Stomach (tissue), 9 donors: ENCODE results near the gene VEZF1. TPM values are rescaled to one million over a fixed set of nuclear protein-coding genes. Genes with fewer than 3 reads are reported as not detected.
"Not testable (repeated sequence)": the region's sequence is repeated elsewhere in the genome, so short reads cannot be mapped to it uniquely, and the experiment has no call there.

Experiments
- DNase-seq, 2 donors: peaks; one replicate each; pipeline versions ENCODE4 v3.0.0 to v3.0.0-alpha.2; 2013 to 2019
- H3K27ac ChIP-seq, 5 donors: fragments of 200-600 bp in 4 of 5; sonication (generic) in 4 of 5; one replicate each; pipeline ENCODE4 v1.5.1; 2013 to 2019; ENCODE audit warnings: mild to moderate bottlenecking in 1 of 5, moderate library complexity in 1 of 5
- H3K27me3 ChIP-seq, 3 donors: fragments of 200-600 bp; sonication (generic); one replicate each; pipeline ENCODE4 v1.5.1; 2017 to 2019; ENCODE audit warnings: mixed run types in 1 of 3
- H3K36me3 ChIP-seq, 4 donors: fragments of 200-600 bp; sonication (generic); 1 replicate in 3 of 4; 2 replicates in 1 of 4; pipeline ENCODE4 v1.5.1; 2016 to 2019
- H3K4me1 ChIP-seq, 4 donors: fragments of 200-600 bp; sonication (generic); one replicate each; pipeline ENCODE4 v1.5.1; 2016 to 2019
- H3K4me3 ChIP-seq, 4 donors: fragments of 200-600 bp; sonication (generic) in 3 of 4; one replicate each; pipeline ENCODE4 v1.5.1; 2016 to 2019; ENCODE audit warnings: mild to moderate bottlenecking in 1 of 4
- H3K9me3 ChIP-seq, 4 donors: fragments of 200-600 bp; sonication (generic); one replicate each; pipeline ENCODE4 v1.5.1; 2016 to 2019
- EP300 ChIP-seq: sonication (generic); formaldehyde crosslinking; IDR thresholded peaks from one replicate; pipeline ENCODE4 v1.6.1; 2017; ENCODE audit warnings: antibody characterized with exemption
- POLR2A ChIP-seq, 4 donors: fragments of 450-650 bp; IDR thresholded peaks; one replicate each; pipeline ENCODE4 v1.6.1; 2016; ENCODE audit warnings: antibody characterized with exemption in 4 of 4, control low read depth in 2 of 4, mild to moderate bottlenecking in 1 of 4, moderate library complexity in 1 of 4
- POLR2AphosphoS5 ChIP-seq, 3 donors: sonication (generic); formaldehyde crosslinking; IDR thresholded peaks; one replicate each; pipeline ENCODE4 v1.6.1; 2016; ENCODE audit warnings: antibody characterized with exemption in 3 of 3
- WGBS, 5 donors: extraction: QIAGEN DNeasy Blood & Tissue Kit in 3 of 5; methylation state at CpG; one replicate each; pipeline versions ENCODE4 v1.1.5 to v1.1.7; 2013 to 2018; 5-methylcytosine and 5-hydroxymethylcytosine counted together
- intact Hi-C: fragments of 100-400 bp; cut with DNase I; formaldehyde crosslinking; loops from one replicate; pipeline ENCODE4 v1.15.1; 2023; ENCODE audit warnings: low total_unique reads
- polyA plus RNA-seq, 3 donors: library from polyadenylated mRNA; stranded (reverse); fragments of 200-250 nt; gene quantifications; one replicate each; pipeline ENCODE4 v1.2.3, GENCODE V29; 2013
- total RNA-seq, 5 donors: library from RNA; depleted of rRNA; stranded (reverse); fragments of >200 nt; gene quantifications; one replicate each; pipeline versions ENCODE4 v1.1.0 to v1.2.3, GENCODE V29; 2014 to 2016
- TF ChIP-seq, protein P1 (sequence below), 7 experiments: fragments of 450-650 bp in 4 of 7; fragments of 200-600 bp in 3 of 7; sonication (generic) in 3 of 7; IDR thresholded peaks; one replicate each; pipeline ENCODE4 v1.5.1; 2016 to 2019; ENCODE audit warnings: antibody characterized with exemption in 7 of 7, control low read depth in 2 of 7, mild to moderate bottlenecking in 1 of 7
- donor health status: healthy with polysubstance abuse.
- donor health status: Bipolar disorder and iron deficiency.
- donor health status: healthy.

Gene VEZF1
- total and polyA plus RNA-seq, 8 donors, result 7.8 to 103 (median 24.1) TPM

DNA sequence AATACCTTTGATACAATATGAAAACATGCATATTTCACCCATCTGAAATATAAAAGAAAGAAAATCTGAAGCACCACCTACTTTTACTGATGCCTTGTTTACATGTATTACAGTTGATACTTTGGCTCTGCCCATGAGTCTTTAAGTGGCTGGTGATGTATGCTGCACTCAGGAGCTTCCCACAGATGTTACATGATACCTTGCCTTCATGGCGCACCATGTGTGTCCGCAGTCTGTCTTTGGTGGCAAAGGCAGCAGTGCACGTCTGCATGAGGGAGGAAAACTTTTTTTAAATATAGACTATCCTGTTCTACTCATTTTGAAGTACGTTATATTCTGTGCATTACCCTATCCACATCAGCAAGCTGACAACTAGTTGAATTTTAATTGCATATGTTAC lies 7.5 kb downstream of the VEZF1 start:
- H3K27ac ChIP-seq, result no peak overlapping the region
- no peak overlapping the region for H3K4me3 ChIP-seq
- peaks cover 53 to 78% (median 75%) of the 10 kb centered on the region in 4 donors for H3K36me3 ChIP-seq
- DNase-seq, result no peak
- peaks cover 33 to 73% (median 58%) of the 10 kb centered on the region in 4 donors for H3K4me1 ChIP-seq
- 71 to 87% (median 86%) methylated on average over 4 of the region's 4 CpGs for WGBS, 5 donors
- no peaks in the 10 kb centered on the region for H3K27me3 ChIP-seq
- H3K9me3 ChIP-seq, result no peaks in the 10 kb centered on the region
- intact Hi-C loops, result no loop called here
- no peak for TF ChIP-seq POLR2AphosphoS5 (IDR thresholded peaks at IDR 0.05)
- TF ChIP-seq, protein P1, sequence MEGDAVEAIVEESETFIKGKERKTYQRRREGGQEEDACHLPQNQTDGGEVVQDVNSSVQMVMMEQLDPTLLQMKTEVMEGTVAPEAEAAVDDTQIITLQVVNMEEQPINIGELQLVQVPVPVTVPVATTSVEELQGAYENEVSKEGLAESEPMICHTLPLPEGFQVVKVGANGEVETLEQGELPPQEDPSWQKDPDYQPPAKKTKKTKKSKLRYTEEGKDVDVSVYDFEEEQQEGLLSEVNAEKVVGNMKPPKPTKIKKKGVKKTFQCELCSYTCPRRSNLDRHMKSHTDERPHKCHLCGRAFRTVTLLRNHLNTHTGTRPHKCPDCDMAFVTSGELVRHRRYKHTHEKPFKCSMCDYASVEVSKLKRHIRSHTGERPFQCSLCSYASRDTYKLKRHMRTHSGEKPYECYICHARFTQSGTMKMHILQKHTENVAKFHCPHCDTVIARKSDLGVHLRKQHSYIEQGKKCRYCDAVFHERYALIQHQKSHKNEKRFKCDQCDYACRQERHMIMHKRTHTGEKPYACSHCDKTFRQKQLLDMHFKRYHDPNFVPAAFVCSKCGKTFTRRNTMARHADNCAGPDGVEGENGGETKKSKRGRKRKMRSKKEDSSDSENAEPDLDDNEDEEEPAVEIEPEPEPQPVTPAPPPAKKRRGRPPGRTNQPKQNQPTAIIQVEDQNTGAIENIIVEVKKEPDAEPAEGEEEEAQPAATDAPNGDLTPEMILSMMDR (IDR thresholded peaks at IDR 0.05), result no peak
- no peak for TF ChIP-seq POLR2A (IDR thresholded peaks at IDR 0.05)
- TF ChIP-seq EP300, result no peak

DNA sequence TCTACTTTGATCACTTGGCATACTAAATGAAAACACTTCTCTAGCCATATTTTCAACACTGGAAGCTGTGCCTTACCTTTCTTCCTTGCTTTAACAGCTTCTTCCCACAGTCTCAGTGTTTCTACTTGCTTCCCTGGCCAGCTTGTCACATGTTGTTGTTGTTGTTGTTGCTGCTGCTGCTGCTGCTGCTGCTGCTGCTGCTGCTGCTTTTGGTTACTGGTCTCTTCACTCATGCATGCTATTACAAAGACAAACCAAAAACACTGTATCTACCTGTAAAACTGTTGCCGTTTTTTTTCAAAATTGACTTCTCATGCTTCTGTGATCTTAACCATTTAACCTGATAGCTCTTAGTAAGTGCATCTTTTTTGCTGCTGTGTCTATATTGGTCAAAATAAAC lies 9.0 kb downstream of the VEZF1 start:
- H3K4me1 ChIP-seq, result peaks cover 27 to 72% (median 54%) of the 10 kb centered on the region in 4 donors
- TF ChIP-seq EP300, result no peak
- TF ChIP-seq, protein P1 (IDR thresholded peaks at IDR 0.05), result no peak
- TF ChIP-seq POLR2A (IDR thresholded peaks at IDR 0.05), result no peak
- no peak for TF ChIP-seq POLR2AphosphoS5 (IDR thresholded peaks at IDR 0.05)

DNA sequence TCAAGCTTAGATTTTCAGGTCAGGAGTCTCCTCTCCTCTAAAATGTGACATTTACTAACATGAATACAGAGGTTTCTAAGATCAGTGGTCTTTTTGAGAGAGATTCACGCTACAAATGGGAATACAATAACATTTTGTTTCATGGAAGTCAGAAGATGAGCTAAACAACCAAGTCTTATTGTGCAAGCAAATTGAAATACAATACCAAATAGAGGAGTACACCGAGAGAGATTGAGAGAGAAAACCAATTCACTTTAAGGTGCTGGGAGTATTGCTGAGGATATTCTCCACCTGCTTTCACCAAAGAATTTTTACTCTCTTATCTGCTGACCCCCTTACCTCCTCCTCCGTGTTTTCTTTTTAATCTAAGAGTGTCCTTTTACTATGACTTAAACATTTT lies 11.5 kb downstream of the VEZF1 start:
- H3K27ac ChIP-seq, result no peak overlapping the region

More for the DNA sequence above, 9.0 kb downstream of the VEZF1 start:
- Histone ChIP-seq H3K27ac (no peak overlapping the region), H3K4me3 (no peak overlapping the region), H3K9me3 (no peaks in the 10 kb centered on the region), H3K36me3 (peaks cover 62 to 93% (median 89%) of the 10 kb centered on the region in 4 donors), H3K27me3 (no peaks in the 10 kb centered on the region)
- intact Hi-C loops, result no loop called here
- no peak for DNase-seq
- WGBS, 5 donors, result 33 to 87% (median 81%) methylated on average over 1 of the region's 1 CpG

DNA sequence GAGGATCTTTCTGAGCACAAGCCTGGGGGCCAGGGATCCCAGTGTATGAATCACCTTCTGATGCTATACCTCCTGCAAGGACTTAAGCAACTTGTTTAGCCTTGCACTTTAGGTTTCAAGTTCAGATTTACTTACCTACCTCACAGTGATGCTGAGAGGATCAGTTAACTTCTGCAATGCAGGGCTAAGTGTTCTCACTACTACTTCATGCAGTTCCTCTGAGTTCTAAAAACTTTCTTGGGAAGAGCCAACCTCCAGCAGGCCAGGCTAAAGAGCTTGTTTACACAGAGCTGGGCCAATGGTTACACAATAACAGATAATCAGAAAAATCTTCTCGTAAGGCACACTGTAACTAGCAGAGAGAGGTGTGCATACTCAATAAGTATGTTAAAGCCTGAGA lies 13.0 kb downstream of the VEZF1 start:
- DNase-seq, result no peak
- H3K4me1 ChIP-seq, result peaks cover 14 to 32% (median 24%) of the 10 kb centered on the region in 4 donors
- no peak overlapping the region for H3K4me3 ChIP-seq
- H3K27ac ChIP-seq, result peak overlapping the region in 3 of 5 donors; percentile 19 to 56 (median 39)
- peaks cover 58 to 84% (median 79%) of the 10 kb centered on the region in 4 donors for H3K36me3 ChIP-seq
- H3K27me3 ChIP-seq, result no peaks in the 10 kb centered on the region
- intact Hi-C loops, result no loop called here
- TF ChIP-seq, protein P1 (IDR thresholded peaks at IDR 0.05), result no peak
- TF ChIP-seq POLR2AphosphoS5 (IDR thresholded peaks at IDR 0.05) (no peak), POLR2A (IDR thresholded peaks at IDR 0.05) (no peak), EP300 (no peak)
- 18 to 33% (median 20%) methylated on average over 1 of the region's 1 CpG for whole genome bisulfite sequencing, 5 donors
- no peaks in the 10 kb centered on the region for H3K9me3 ChIP-seq

More for the DNA sequence above, 11.5 kb downstream of the VEZF1 start:
- Histone ChIP-seq H3K4me3 (no peak overlapping the region), H3K9me3 (no peaks in the 10 kb centered on the region), H3K4me1 (peaks cover 14 to 48% (median 32%) of the 10 kb centered on the region in 4 donors), H3K27me3 (no peaks in the 10 kb centered on the region), H3K36me3 (peaks cover 67 to 99% (median 93%) of the 10 kb centered on the region in 4 donors)
- intact Hi-C loops, result no loop called here
- DNase-seq, result no peak
- 74 to 84% (median 81%) methylated on average over 3 of the region's 3 CpGs for WGBS, 5 donors
- TF ChIP-seq POLR2AphosphoS5 (IDR thresholded peaks at IDR 0.05), result no peak
- TF ChIP-seq POLR2A (IDR thresholded peaks at IDR 0.05), result no peak
- TF ChIP-seq, protein P1 (IDR thresholded peaks at IDR 0.05), result no peak
- no peak for TF ChIP-seq EP300

DNA sequence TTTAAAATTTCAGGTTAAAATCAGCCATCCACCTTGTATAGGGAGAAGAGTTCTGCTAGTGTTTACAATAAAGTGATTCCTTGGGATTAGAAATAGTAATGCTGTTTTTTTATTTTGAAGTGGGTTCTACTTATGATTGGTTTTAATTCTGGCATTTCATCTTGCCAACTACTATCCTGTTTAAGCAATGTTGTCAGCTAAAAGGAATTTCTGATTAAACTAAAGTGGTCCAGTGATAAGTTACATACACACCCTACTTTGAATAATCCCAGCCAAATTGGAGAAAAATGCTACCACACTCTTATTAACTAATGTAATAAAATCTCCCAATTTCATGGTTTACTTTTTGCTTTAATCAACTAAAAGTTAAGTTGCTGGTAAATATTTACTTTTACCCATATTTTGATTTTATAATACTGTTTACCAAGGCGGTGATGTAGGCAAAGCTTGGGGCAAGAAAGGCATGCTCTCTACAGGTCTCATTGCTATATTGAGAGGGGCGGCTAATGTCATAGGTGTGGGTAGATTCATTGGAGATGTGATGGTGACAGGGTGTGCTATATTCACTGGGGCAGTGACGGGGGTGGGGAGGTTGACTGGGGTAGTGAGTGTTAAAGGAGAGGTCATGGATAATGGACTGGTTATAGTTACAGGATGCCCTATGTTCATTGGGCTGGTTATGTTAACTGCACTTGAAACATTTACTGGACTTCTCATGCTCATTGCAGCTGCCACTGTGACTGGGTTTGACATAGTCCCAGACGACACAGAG lies 13.8 kb downstream of the VEZF1 start:
- H3K27me3 ChIP-seq, intact Hi-C loops, H3K4me3 ChIP-seq, H3K9me3 ChIP-seq, DNase-seq: not testable (repeated sequence)
- 70 to 83% (median 77%) methylated on average over 4 of the region's 4 CpGs for WGBS, 5 donors
- Histone ChIP-seq H3K4me1 (peaks cover 14 to 30% (median 23%) of the 10 kb centered on the region in 4 donors), H3K27ac (peak overlapping the region in 2 of 5 donors; percentile 19 to 56), H3K36me3 (peaks cover 52 to 76% (median 71%) of the 10 kb centered on the region in 4 donors)
